K562 (cell line): Measurements from ENCODE around the gene CACNA1C. TPM values are rescaled to one million over a fixed set of nuclear protein-coding genes. Genes with fewer than 3 reads are reported as not detected.

Source experiments
- ATAC-seq: fragments of 200-7000 bp; cut with Tn5 transposase; 3 replicates; pipeline ENCODE4 v1.9.1; 2020; ENCODE audit warnings: moderate library complexity
- BruUV-seq: library from RNA; stranded (reverse); fragments of 400-500 nt; replicated peaks from 2 replicates; lab custom pipeline; 2021; lab: Mats Ljungman, UMichigan
- CTCF ChIA-PET: fragments of 300-600 bp; formaldehyde crosslinking; extraction: SDS; loops from one replicate; lab custom pipeline; 2021; ENCODE audit warnings: low intra/inter-chr PET ratio; lab: Yijun Ruan, JAX
- POLR2A ChIA-PET: fragments of 300-600, 350-650 bp; sonication (Branson Sonifier 250); formaldehyde crosslinking; extraction: SDS; loops from one replicate; lab custom pipeline; 2021; ENCODE audit warnings: antibody characterized with exemption, inconsistent platforms; lab: Yijun Ruan, JAX
- DNase-seq, 4 experiments: peaks; one replicate each; pipeline versions ENCODE4 v3.0.0 to v3.0.0-alpha.2; 2011 to 2018; ENCODE audit warnings: low spot score in 3 of 4, mixed read lengths in 3 of 4; ENCODE audit errors: extremely low read depth in 1 of 4
- FAIRE-seq: peaks from 2 replicates; lab custom pipeline; 2011; peaks lifted over from hg19 to GRCh38; lab: Jason Lieb, UNC
- H2AFZ ChIP-seq: 2 replicates; pipeline ENCODE4 v1.6.0; 2011; ENCODE audit warnings: low read depth, low read length, control low read depth, inconsistent platforms
- H3K27ac ChIP-seq: fragments of 200-600 bp; 3 replicates; pipeline ENCODE4 v1.8.0; 2011; ENCODE audit warnings: low read depth, mild to moderate bottlenecking, control low read depth, inconsistent platforms, low read length, moderate library complexity, mixed read lengths; ENCODE audit errors: extremely low read depth
- H3K27me3 ChIP-seq, 2 experiments: fragments of 300-600 bp in 1 of 2; 2 replicates in 1 of 2; 3 replicates in 1 of 2; pipeline versions ENCODE4 v1.6.0 to v1.8.0; 2011; ENCODE audit warnings: inconsistent platforms in 2 of 2, low read length in 2 of 2, mild to moderate bottlenecking in 1 of 2, mixed read lengths in 1 of 2, moderate library complexity in 1 of 2; ENCODE audit not compliant: control insufficient read depth in 2 of 2, insufficient read depth in 2 of 2
- H3K36me3 ChIP-seq: fragments of 300-600 bp; 3 replicates; pipeline ENCODE4 v1.8.0; 2011; ENCODE audit warnings: mild to moderate bottlenecking, low read length, inconsistent platforms; ENCODE audit not compliant: control insufficient read depth, insufficient read depth
- H3K4me1 ChIP-seq, 2 experiments: fragments of 200-600 bp in 1 of 2; replicated peaks in 1 of 2; 2 replicates in 1 of 2; 3 replicates in 1 of 2; pipeline versions ENCODE4 v1.5.1 to v1.8.0; 2011; ENCODE audit warnings: inconsistent platforms in 2 of 2, low read length in 2 of 2, mild to moderate bottlenecking in 1 of 2, mixed read lengths in 1 of 2, moderate library complexity in 1 of 2; ENCODE audit not compliant: control insufficient read depth in 2 of 2, insufficient read depth in 2 of 2
- H3K4me2 ChIP-seq: 2 replicates; pipeline ENCODE4 v1.6.1; 2011; ENCODE audit warnings: low read length, control low read depth, inconsistent platforms, mixed read lengths; ENCODE audit not compliant: insufficient read depth
- H3K4me3 ChIP-seq: fragments of 200-600 bp; sonication (generic), shearing (Covaris generic); 2 replicates; pipeline ENCODE4 v1.5.1; 2016; ENCODE audit warnings: control low read depth, inconsistent platforms
- H3K79me2 ChIP-seq: fragments of 200-600 bp; 3 replicates; pipeline ENCODE4 v1.8.0; 2011; ENCODE audit warnings: low read length, inconsistent platforms; ENCODE audit not compliant: control insufficient read depth, insufficient read depth
- H3K9ac ChIP-seq, 2 experiments: 2 replicates each; pipeline versions ENCODE4 v1.6.0 to v1.6.1; 2011; ENCODE audit warnings: low read depth in 2 of 2, low read length in 2 of 2, control low read depth in 1 of 2, inconsistent platforms in 1 of 2, mild to moderate bottlenecking in 1 of 2, mixed read lengths in 1 of 2; ENCODE audit not compliant: insufficient read depth in 1 of 2
- H3K9me1 ChIP-seq: one replicate; pipeline ENCODE4 v1.6.0; 2011; ENCODE audit warnings: inconsistent platforms, mild to moderate bottlenecking, low read length, moderate library complexity; ENCODE audit not compliant: control insufficient read depth, insufficient read depth
- H3K9me3 ChIP-seq: replicated peaks from 2 replicates; pipeline ENCODE4 v1.5.1; 2011; ENCODE audit warnings: low read depth, low read length, inconsistent platforms; ENCODE audit not compliant: control insufficient read depth, insufficient read depth
- H4K20me1 ChIP-seq: replicated peaks from 2 replicates; pipeline ENCODE4 v1.6.1; 2011; ENCODE audit warnings: low read length, inconsistent platforms, mixed read lengths; ENCODE audit not compliant: control insufficient read depth, insufficient read depth
- ATF1 ChIP-seq, 2 experiments: fragments of 450-650 bp in 1 of 2; IDR thresholded peaks; 2 replicates each; pipeline ENCODE4 v1.6.1; 2016; ENCODE audit warnings: missing compliant biosample characterization in 1 of 2, missing genetic modification characterization in 1 of 2
- CBFB ChIP-seq: sonication (generic); formaldehyde crosslinking; IDR thresholded peaks from 2 replicates; pipeline ENCODE4 v1.4.0; 2020; ENCODE audit warnings: mild to moderate bottlenecking, missing genetic modification reagents
- CGGBP1 ChIP-seq: fragments of 250-450 bp; sonication (Bioruptor Pico); IDR thresholded peaks from 2 replicates; pipeline ENCODE4 v1.9.0; 2021; ENCODE audit warnings: mild to moderate bottlenecking
- COPS2 ChIP-seq: fragments of 450-650 bp; conservative IDR thresholded peaks from 2 replicates; pipeline ENCODE4 v1.6.1; 2016; ENCODE audit warnings: mild to moderate bottlenecking, moderate library complexity
- E4F1 ChIP-seq: fragments of 250-450 bp; sonication (Bioruptor Pico); IDR thresholded peaks from 2 replicates; pipeline ENCODE4 v1.5.0; 2021; ENCODE audit warnings: mild to moderate bottlenecking, borderline replicate concordance
- ETS1 ChIP-seq: conservative IDR thresholded peaks from 2 replicates; pipeline ENCODE4 v1.6.1; 2011; ENCODE audit warnings: low read depth, mild to moderate bottlenecking, low read length; ENCODE audit not compliant: control insufficient read depth
- JUND ChIP-seq, 2 experiments: IDR thresholded peaks; 2 replicates in 1 of 2; 3 replicates in 1 of 2; pipeline ENCODE4 v1.6.1; 2011; ENCODE audit warnings: borderline replicate concordance in 2 of 2, low read depth in 2 of 2, low read length in 2 of 2, improper control_type of control experiment in 1 of 2, missing biosample characterization in 1 of 2, missing genetic modification characterization in 1 of 2, missing genetic modification reagents in 1 of 2
- KLF10 ChIP-seq: fragments of 250-450 bp; sonication (Bioruptor Pico); IDR thresholded peaks from 2 replicates; pipeline ENCODE4 v1.6.1; 2021; ENCODE audit warnings: matching md5 sums
- LARP7 ChIP-seq: fragments of 450-650 bp; IDR thresholded peaks from 2 replicates; pipeline ENCODE4 v1.6.1; 2016
- SMAD2 ChIP-seq: fragments of 150-350 bp; IDR thresholded peaks from 2 replicates; pipeline ENCODE4 v1.6.1; 2014; ENCODE audit warnings: low read depth, mild to moderate bottlenecking, low read length
- SP1 ChIP-seq: sonication (generic); formaldehyde crosslinking; IDR thresholded peaks from 2 replicates; pipeline ENCODE4 v1.8.1; 2022; ENCODE audit warnings: mild to moderate bottlenecking, missing genetic modification reagents
- TCF15 ChIP-seq: fragments of 250-450 bp; sonication (Bioruptor Pico); IDR thresholded peaks from 2 replicates; pipeline ENCODE4 v1.8.0; 2022; ENCODE audit warnings: moderate library complexity, mild to moderate bottlenecking, inconsistent platforms
- TEAD2 ChIP-seq: fragments of 450-650 bp; IDR thresholded peaks from 2 replicates; pipeline ENCODE4 v1.6.1; 2016; ENCODE audit warnings: missing genetic modification characterization, control low read depth, missing compliant biosample characterization
- ZBTB43 ChIP-seq: sonication (generic); formaldehyde crosslinking; IDR thresholded peaks from 2 replicates; pipeline ENCODE4 v1.8.0; 2023; ENCODE audit warnings: mild to moderate bottlenecking, missing genetic modification reagents
- ZC3H11A ChIP-seq: IDR thresholded peaks from 2 replicates; pipeline ENCODE4 v1.6.1; 2012; ENCODE audit warnings: low read depth, low read length, improper control_type of control experiment
- ZNF165 ChIP-seq: fragments of 250-450 bp; sonication (Bioruptor Pico); IDR thresholded peaks from 2 replicates; pipeline ENCODE4 v1.4.0; 2020; ENCODE audit warnings: borderline replicate concordance
- ZNF57 ChIP-seq: fragments of 450-650 bp; formaldehyde crosslinking; IDR thresholded peaks from 2 replicates; pipeline ENCODE4 v1.4.0; 2020; ENCODE audit warnings: mild to moderate bottlenecking, moderate library complexity
- WGBS: fragments of 100-300 bp; shearing (Covaris generic); methylation state at CpG from one replicate; pipeline ENCODE4 v1.1.6; 2016; ENCODE audit warnings: low coverage, mixed read lengths; ENCODE audit not compliant: insufficient coverage; ENCODE audit errors: missing lambda C conversion rate; 5-methylcytosine and 5-hydroxymethylcytosine counted together
- in situ Hi-C: fragments of 300-500 bp; cut with MboI; formaldehyde crosslinking; loops from 4 replicates; pipeline ENCODE4 v1.15.0; 2018; ENCODE audit warnings: inconsistent platforms, mixed read lengths
- intact Hi-C: fragments of 100-400 bp; cut with micrococcal nuclease; formaldehyde crosslinking; loops from 2 replicates; pipeline ENCODE4 v1.14.2; 2022
- polyA plus RNA-seq, 8 experiments: library from polyadenylated mRNA; depleted of rRNA in 4 of 8; stranded (reverse) in 5 of 8; unstranded in 3 of 8; fragments of >200 nt; fragmentation: Nextera tagmentation in 2 of 8; fragmentation: Illumina TruSeq in 1 of 8; extraction: Ambion mirVana in 2 of 8; extraction: Trizol in 1 of 8; gene quantifications; 2 replicates each; pipeline versions ENCODE4 v1.2.1 to v1.2.3, GENCODE V29; 2011 to 2014; ENCODE audit warnings: inconsistent platforms in 1 of 8, missing spikeins in 1 of 8
- total RNA-seq, 7 experiments: library from RNA; depleted of rRNA in 6 of 7; stranded (reverse); fragments of >200 nt in 6 of 7; fragmentation: Illumina TruSeq in 2 of 7; extraction: Trizol in 2 of 7; gene quantifications; 2 replicates each; pipeline versions ENCODE4 v1.2.1 to v1.2.3, GENCODE V29; 2011 to 2021; ENCODE audit warnings: low replicate concordance in 1 of 7

CACNA1C gene
- total and polyA plus RNA-seq, 9 of the 15 experiments (the other 6 are each of a cell fraction or from before 2014, with no cell fraction given) = not detected

- H3K9ac ChIP-seq = no peak overlapping the region
- no peak for ATAC-seq
- H3K36me3 ChIP-seq = no peaks in the 10 kb centered on the region
- in situ Hi-C loops = no loop called here
- WGBS = 0% methylated on average over 6 of the region's 7 CpGs
- TF ChIP-seq TCF15 (CRISPR knock-in tag) (no peak), ZBTB43 (CRISPR knock-in tag) (no peak), E4F1 (CRISPR knock-in tag) (no peak), ZC3H11A (no peak), CGGBP1 (CRISPR knock-in tag) (no peak), ZNF165 (CRISPR knock-in tag) (no peak), SMAD2 (no peak), TEAD2 (tag) (no peak), KLF10 (no peak), COPS2 (no peak), ATF1 (CRISPR knock-in tag; IDR thresholded peaks at IDR 0.05) (no peak), ATF1 (tag; IDR thresholded peaks at IDR 0.05) (no peak), CBFB (CRISPR knock-in tag) (no peak), ZNF57 (CRISPR knock-in tag) (no peak), ETS1 (no peak), LARP7 (no peak), JUND (IDR thresholded peaks at IDR 0.05; ENCODE audit: borderline replicate concordance, low read depth, low read length) (no peak), JUND (tag; IDR thresholded peaks at IDR 0.05; ENCODE audit: borderline replicate concordance, low read depth, low read length) (no peak), SP1 (CRISPR knock-in tag) (no peak)
- H3K4me3 ChIP-seq = no peak overlapping the region
- H3K9me1 ChIP-seq = peaks cover 3% of the 10 kb centered on the region
- POLR2A ChIA-PET = interaction anchor here (0.6 kb wide), 2 partner anchors 10 to 85 kb away, joined by 3 read pairs; no protein-coding TSS in a partner anchor
- CTCF ChIA-PET = no interaction called here
- intact Hi-C loops = no loop called here
- no peak overlapping the region for H3K27ac ChIP-seq
- no peaks in the 10 kb centered on the region; a peak in 1 of 5 replicates for H3K4me1 ChIP-seq
- no peak for FAIRE-seq
- no peak overlapping the region for H2AFZ ChIP-seq
- no peaks in the 10 kb centered on the region for H3K9me3 ChIP-seq
- no peaks in the 10 kb centered on the region for H4K20me1 ChIP-seq
- no TSS peak for BruUV-seq
- no peak for DNase-seq
- H3K4me2 ChIP-seq = no peak overlapping the region
- peaks cover 0 to 32% of the 10 kb centered on the region in 2 experiments; a peak in 4 of 5 replicates for H3K27me3 ChIP-seq
- no peaks in the 10 kb centered on the region for H3K79me2 ChIP-seq
These were observed 590.2 kb downstream of the CACNA1C start for GRCh38 chr12:2642896-2643425.
